ENCODE results near the gene CKMT1B. TPM values are rescaled to one million over a fixed set of nuclear protein-coding genes. Genes with fewer than 3 reads are reported as not detected.
A peak's percentile ranks its signal among the peaks of the same experiment; 100 is the strongest.
"Not testable (repeated sequence)": the region's sequence is repeated elsewhere in the genome, so short reads cannot be mapped to it uniquely, and the experiment has no call there.

CKMT1B gene
- total RNA-seq, 1 experiment from 2014 or later: not detected

- BruUV-seq (replicated peaks); H3K27ac ChIP-seq; H3K9me3 ChIP-seq (ENCODE audit: insufficient read depth, low read depth); H3K4me3 ChIP-seq; POLR2A ChIA-PET (ENCODE audit: unreplicated experiment); H2AFZ ChIP-seq; CTCF ChIA-PET; intact Hi-C loops (cut with micrococcal nuclease; ENCODE audit: unreplicated experiment); H3K4me2 ChIP-seq; H3K79me2 ChIP-seq (ENCODE audit: low read depth); H4K20me1 ChIP-seq (ENCODE audit: insufficient read depth); DNase-seq; H3K4me1 ChIP-seq (replicated peaks; ENCODE audit: insufficient read depth); H3F3A ChIP-seq (ENCODE audit: insufficient read depth, low read depth); H3K9me2 ChIP-seq (ENCODE audit: insufficient read depth); H3K27me3 ChIP-seq (ENCODE audit: insufficient read depth, low read depth); H3K36me3 ChIP-seq (ENCODE audit: low read depth): not testable (repeated sequence)
These were observed 23.9 kb downstream of the CKMT1B start for GRCh38 chr15:43617750-43618149.

- BruUV-seq (replicated peaks); H3K4me3 ChIP-seq; H3K9me3 ChIP-seq (ENCODE audit: insufficient read depth, low read depth); CTCF ChIA-PET; H3K9me2 ChIP-seq (ENCODE audit: insufficient read depth); H3K79me2 ChIP-seq (ENCODE audit: low read depth); POLR2A ChIA-PET (ENCODE audit: unreplicated experiment); intact Hi-C loops (cut with micrococcal nuclease; ENCODE audit: unreplicated experiment); H3K27me3 ChIP-seq (ENCODE audit: insufficient read depth, low read depth); H3F3A ChIP-seq (ENCODE audit: insufficient read depth, low read depth); H3K27ac ChIP-seq; DNase-seq; H2AFZ ChIP-seq; H3K4me1 ChIP-seq (replicated peaks; ENCODE audit: insufficient read depth); H4K20me1 ChIP-seq (ENCODE audit: insufficient read depth); H3K4me2 ChIP-seq; H3K36me3 ChIP-seq (ENCODE audit: low read depth): not testable (repeated sequence)
These were observed 24.9 kb downstream of the CKMT1B start, which contains the start of gene STRC for GRCh38 chr15:43618700-43619099. STRC (minus strand) TSS chr15:43618800; CDS start chr15:43618722, 78 bp downstream.

- Histone ChIP-seq H3K4me2 (peak overlapping the region; percentile 49; the same call in 1 of the 2 replicates), H3K27ac (peak overlapping the region; percentile 42)
- CTCF ChIA-PET; intact Hi-C loops (cut with micrococcal nuclease; ENCODE audit: unreplicated experiment); H2AFZ ChIP-seq; BruUV-seq (replicated peaks); H4K20me1 ChIP-seq (ENCODE audit: insufficient read depth); H3F3A ChIP-seq (ENCODE audit: insufficient read depth, low read depth); H3K4me3 ChIP-seq; H3K79me2 ChIP-seq (ENCODE audit: low read depth); H3K9me3 ChIP-seq (ENCODE audit: insufficient read depth, low read depth); H3K27me3 ChIP-seq (ENCODE audit: insufficient read depth, low read depth); H3K36me3 ChIP-seq (ENCODE audit: low read depth); H3K9me2 ChIP-seq (ENCODE audit: insufficient read depth); H3K4me1 ChIP-seq (replicated peaks; ENCODE audit: insufficient read depth); POLR2A ChIA-PET (ENCODE audit: unreplicated experiment): not testable (repeated sequence)
- DNase-seq: peak in 1 of 2 experiments; percentile 82
These were observed 28.4 kb downstream of the CKMT1B start for GRCh38 chr15:43622068-43622799.

GRCh38 chr15:43625106-43625505, 31.3 kb downstream of the CKMT1B start:
- no TSS peak for BruUV-seq (replicated peaks)
- CTCF ChIA-PET: no interaction called here
- H3K27ac ChIP-seq: no peak overlapping the region
- H4K20me1 ChIP-seq (ENCODE audit: insufficient read depth): no peaks in the 10 kb centered on the region
- DNase-seq: no peak
- POLR2A ChIA-PET (ENCODE audit: unreplicated experiment): no interaction called here
- no peaks in the 10 kb centered on the region for H3K79me2 ChIP-seq (ENCODE audit: low read depth)
- H3F3A ChIP-seq (ENCODE audit: insufficient read depth, low read depth): no peaks in the 10 kb centered on the region; the same call in 1 of the 2 replicates
- no peaks in the 10 kb centered on the region for H3K36me3 ChIP-seq (ENCODE audit: low read depth)
- H3K4me2 ChIP-seq: no peak overlapping the region
- intact Hi-C loops (cut with micrococcal nuclease; ENCODE audit: unreplicated experiment): no loop called here
- no peak for TF ChIP-seq EZH2 (IDR thresholded peaks at IDR 0.05; ENCODE audit: low read depth)
- TF ChIP-seq CTCF (conservative IDR thresholded peaks at IDR 0.05): no peak
- H3K9me2 ChIP-seq (ENCODE audit: insufficient read depth): no peaks in the 10 kb centered on the region
- H3K4me3 ChIP-seq: no peak overlapping the region
- no peaks in the 10 kb centered on the region for H3K9me3 ChIP-seq (ENCODE audit: insufficient read depth, low read depth)
- H3K4me1 ChIP-seq (replicated peaks; ENCODE audit: insufficient read depth): peaks cover 10% of the 10 kb centered on the region
- no peak overlapping the region for H2AFZ ChIP-seq
- H3K27me3 ChIP-seq (ENCODE audit: insufficient read depth, low read depth): no peaks in the 10 kb centered on the region

GRCh38 chr15:43626937-43627336, 33.1 kb downstream of the CKMT1B start:
- POLR2A ChIA-PET (ENCODE audit: unreplicated experiment); CTCF ChIA-PET: not testable (repeated sequence)

GRCh38 chr15:43638464-43639204, 44.8 kb downstream of the CKMT1B start:
- H3K4me2 ChIP-seq; intact Hi-C loops (cut with micrococcal nuclease; ENCODE audit: unreplicated experiment); H3K27ac ChIP-seq; DNase-seq; H3K9me2 ChIP-seq (ENCODE audit: insufficient read depth); POLR2A ChIA-PET (ENCODE audit: unreplicated experiment); H3K27me3 ChIP-seq (ENCODE audit: insufficient read depth, low read depth); H3K36me3 ChIP-seq (ENCODE audit: low read depth); H3K79me2 ChIP-seq (ENCODE audit: low read depth); H3K4me1 ChIP-seq (replicated peaks; ENCODE audit: insufficient read depth); BruUV-seq (replicated peaks); H3F3A ChIP-seq (ENCODE audit: insufficient read depth, low read depth); H2AFZ ChIP-seq; H3K4me3 ChIP-seq; CTCF ChIA-PET; H4K20me1 ChIP-seq (ENCODE audit: insufficient read depth); H3K9me3 ChIP-seq (ENCODE audit: insufficient read depth, low read depth): not testable (repeated sequence)

More at GRCh38 chr15:43626937-43627336, 33.1 kb downstream of the CKMT1B start:
- H3K4me2 ChIP-seq; H3K27me3 ChIP-seq (ENCODE audit: insufficient read depth, low read depth); H3K4me1 ChIP-seq (replicated peaks; ENCODE audit: insufficient read depth); intact Hi-C loops (cut with micrococcal nuclease; ENCODE audit: unreplicated experiment); H3K36me3 ChIP-seq (ENCODE audit: low read depth); H3K9me3 ChIP-seq (ENCODE audit: insufficient read depth, low read depth); DNase-seq; H2AFZ ChIP-seq; H3K9me2 ChIP-seq (ENCODE audit: insufficient read depth); BruUV-seq (replicated peaks); H4K20me1 ChIP-seq (ENCODE audit: insufficient read depth); H3F3A ChIP-seq (ENCODE audit: insufficient read depth, low read depth); H3K79me2 ChIP-seq (ENCODE audit: low read depth); H3K27ac ChIP-seq; H3K4me3 ChIP-seq: not testable (repeated sequence)

Data from PC-9 (cell line).